Stimulated activated CD8-positive, alpha-beta memory T cell treated with anti-CD3 and anti-CD28 coated beads, Interleukin-4, amount 100 ng/mL, for 24 hours (primary cell): ENCODE results near the gene PKIG.

Experiments used
- DNase-seq: peaks from one replicate; pipeline ENCODE4 v3.0.0-alpha.2; 2020; ENCODE audit warnings: low read depth

The PKIG gene

DNA sequence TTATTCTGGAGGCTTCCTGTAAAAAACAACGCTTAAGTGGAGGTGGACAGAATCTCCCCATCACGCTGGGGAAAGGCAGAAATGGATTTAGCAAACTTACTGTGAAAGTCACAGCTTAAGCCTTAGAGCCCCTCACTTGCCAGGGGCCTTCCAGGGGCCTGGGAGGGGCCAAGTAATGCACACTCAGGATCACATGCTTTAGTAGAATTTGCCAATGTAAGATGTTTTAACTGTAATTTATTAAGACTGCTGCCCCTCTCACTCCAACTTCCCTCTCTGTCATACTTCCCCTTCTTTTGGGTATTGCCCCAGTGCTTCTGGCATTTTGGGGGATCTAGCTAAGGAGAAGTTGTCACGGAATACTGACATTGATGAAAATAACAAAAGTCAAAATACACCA lies 81.8 kb downstream of the PKIG start:
- no peak for DNase-seq

DNA sequence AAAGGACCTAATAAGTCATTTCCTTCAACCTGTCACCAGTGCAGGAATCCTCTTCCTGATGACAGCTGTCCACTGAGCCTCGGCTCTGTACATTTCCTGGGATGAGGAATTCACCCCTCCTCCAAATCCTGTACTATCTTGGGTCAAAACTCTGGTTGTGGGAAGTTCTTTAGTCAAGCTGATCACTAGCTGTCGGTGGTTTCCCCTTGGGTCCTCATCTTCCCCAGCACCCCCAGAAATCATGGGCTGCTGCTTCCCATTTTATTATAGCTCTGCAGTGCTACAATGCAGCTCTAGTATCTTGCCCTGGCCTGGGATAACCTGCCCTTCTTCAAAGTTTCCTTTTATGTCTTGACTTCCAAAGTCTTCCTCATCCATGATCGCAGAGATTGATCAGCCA lies 83.7 kb downstream of the PKIG start:
- no peak for DNase-seq
